HFFc6 (cell line): ENCODE measurements around the gene CCDC28A. TPM values are rescaled to one million over a fixed set of nuclear protein-coding genes. Genes with fewer than 3 reads are reported as not detected.

Experiments
- DNase-seq: peaks from one replicate; pipeline ENCODE4 v3.0.0-alpha.2; 2018
- H3K27ac Mint-ChIP-seq: 2 replicates; pipeline ENCODE4 v1.8.0; 2020; ENCODE audit warnings: mild to moderate bottlenecking, mixed read lengths
- H3K27me3 Mint-ChIP-seq: 2 replicates; pipeline ENCODE4 v1.8.0; 2021; ENCODE audit warnings: mild to moderate bottlenecking, moderate library complexity, mixed read lengths; ENCODE audit not compliant: insufficient read depth
- H3K36me3 Mint-ChIP-seq: 2 replicates; pipeline ENCODE4 v1.8.0; 2021; ENCODE audit warnings: low read depth, mixed read lengths
- H3K4me1 Mint-ChIP-seq: 2 replicates; pipeline ENCODE4 v1.8.0; 2020; ENCODE audit warnings: low read depth, mixed read lengths
- H3K4me3 Mint-ChIP-seq: 2 replicates; pipeline ENCODE4 v1.8.0; 2020; ENCODE audit warnings: mild to moderate bottlenecking, moderate library complexity, mixed read lengths
- H3K9me3 Mint-ChIP-seq: 2 replicates; pipeline ENCODE4 v1.8.0; 2020; ENCODE audit warnings: mild to moderate bottlenecking, mixed read lengths
- CTCF ChIP-seq: fragments of 200-600 bp; sonication (generic); IDR thresholded peaks from 2 replicates; pipeline ENCODE4 v1.5.0; 2021; ENCODE audit warnings: antibody characterized with exemption, mild to moderate bottlenecking
- total RNA-seq, 6 experiments: library from RNA; stranded (reverse); fragmentation: NEBNext Ultra II Directional; extraction: Animal tissue kit (Norgen Biotek cat#: 25700); gene quantifications; 2 replicates in 1 of 6; 3 replicates in 5 of 6; pipeline ENCODE4 v1.2.3, GENCODE V29; 2021

CCDC28A gene
- total RNA-seq, 6 experiments from 2014 or later = 7.9 to 11.4 (median 9.5) TPM

GRCh38 chr6:138803861-138804260 is 30.3 kb downstream of the CCDC28A start:
- no peak for DNase-seq
- Mint-ChIP-seq H3K36me3 (no peaks in the 10 kb centered on the region), H3K4me3 (no peak overlapping the region), H3K9me3 (no peaks in the 10 kb centered on the region), H3K27me3 (peaks cover 4% of the 10 kb centered on the region; the same call in 1 of the 2 replicates), H3K27ac (no peak overlapping the region), H3K4me1 (peaks cover 10% of the 10 kb centered on the region; the same call in 1 of the 2 replicates)
- TF ChIP-seq CTCF = no peak

- Mint-ChIP-seq H3K36me3 (no peaks in the 10 kb centered on the region), H3K9me3 (no peaks in the 10 kb centered on the region), H3K4me3 (no peak overlapping the region)
These were observed 31.6 kb downstream of the CCDC28A start for GRCh38 chr6:138805016-138805765.

GRCh38 chr6:138806889-138807288 is 33.3 kb downstream of the CCDC28A start:
- H3K4me1 Mint-ChIP-seq = no peaks in the 10 kb centered on the region; the same call in 1 of the 2 replicates
- H3K9me3 Mint-ChIP-seq = no peaks in the 10 kb centered on the region
- TF ChIP-seq CTCF = no peak
- H3K27ac Mint-ChIP-seq = no peak overlapping the region
- peaks cover 10% of the 10 kb centered on the region; the same call in 1 of the 2 replicates for H3K27me3 Mint-ChIP-seq
- DNase-seq = no peak
- H3K4me3 Mint-ChIP-seq = no peak overlapping the region
- H3K36me3 Mint-ChIP-seq = no peaks in the 10 kb centered on the region

More at GRCh38 chr6:138805016-138805765, 31.6 kb downstream of the CCDC28A start:
- no peak for TF ChIP-seq CTCF
- DNase-seq = no peak
- peaks cover 8% of the 10 kb centered on the region; the same call in 1 of the 2 replicates for H3K4me1 Mint-ChIP-seq
- no peak overlapping the region for H3K27ac Mint-ChIP-seq
- peaks cover 4% of the 10 kb centered on the region; the same call in 1 of the 2 replicates for H3K27me3 Mint-ChIP-seq

- H3K27me3 Mint-ChIP-seq = peaks cover 10% of the 10 kb centered on the region
- no peaks in the 10 kb centered on the region for H3K36me3 Mint-ChIP-seq
- DNase-seq = no peak
- no peak overlapping the region for H3K4me3 Mint-ChIP-seq
- H3K4me1 Mint-ChIP-seq = no peaks in the 10 kb centered on the region
- no peak for TF ChIP-seq CTCF
- H3K27ac Mint-ChIP-seq = no peak overlapping the region
- no peaks in the 10 kb centered on the region for H3K9me3 Mint-ChIP-seq
These were observed 36.1 kb downstream of the CCDC28A start for GRCh38 chr6:138809677-138810076.

- peaks cover 9% of the 10 kb centered on the region for H3K27me3 Mint-ChIP-seq
- no peak for TF ChIP-seq CTCF
- H3K4me1 Mint-ChIP-seq = peaks cover 11% of the 10 kb centered on the region
- H3K36me3 Mint-ChIP-seq = no peaks in the 10 kb centered on the region
- no peak for DNase-seq
- H3K4me3 Mint-ChIP-seq = no peak overlapping the region
- H3K9me3 Mint-ChIP-seq = no peaks in the 10 kb centered on the region
- H3K27ac Mint-ChIP-seq = no peak overlapping the region
These were observed 38.3 kb downstream of the CCDC28A start for GRCh38 chr6:138811866-138812265.
